CD4-positive, CD25-positive, alpha-beta regulatory T cell (primary cell): ENCODE data around the gene MEGF6. TPM values are rescaled to one million over a fixed set of nuclear protein-coding genes. Genes with fewer than 3 reads are reported as not detected.

Experiments
- ATAC-seq, 2 donors: fragments of 150-1000 bp; cut with Tn5 transposase; one replicate each; pipeline ENCODE4 v1.10.0; 2021; ENCODE audit warnings: low read depth in 2 of 2, moderate number of reproducible peaks in 2 of 2, moderate library complexity in 1 of 2
- DNase-seq, 3 donors: peaks; one replicate each; pipeline versions ENCODE4 v3.0.0 to v3.0.0-alpha.2; 2012 to 2022; ENCODE audit warnings: mixed read lengths in 1 of 3
- H3K27ac ChIP-seq: one replicate; pipeline ENCODE4 v1.7.0; 2013; ENCODE audit warnings: mild to moderate bottlenecking, low read length; ENCODE audit not compliant: insufficient read depth, poor library complexity, severe bottlenecking
- H3K27me3 ChIP-seq: one replicate; pipeline ENCODE4 v1.7.0; 2013; ENCODE audit warnings: low read length; ENCODE audit not compliant: control insufficient read depth, insufficient read depth
- H3K36me3 ChIP-seq: one replicate; pipeline ENCODE4 v1.7.0; 2013; ENCODE audit warnings: mild to moderate bottlenecking, low read length, moderate library complexity; ENCODE audit not compliant: control insufficient read depth, insufficient read depth
- H3K4me1 ChIP-seq: 2 replicates; pipeline ENCODE4 v1.7.0; 2013; ENCODE audit warnings: mild to moderate bottlenecking, low read length; ENCODE audit not compliant: insufficient read depth, control insufficient read depth, poor library complexity, severe bottlenecking
- H3K4me3 ChIP-seq: one replicate; pipeline ENCODE4 v1.7.0; 2013; ENCODE audit warnings: low read depth, mild to moderate bottlenecking, low read length, moderate library complexity
- H3K9me3 ChIP-seq, 2 experiments: 1 replicate in 1 of 2; 2 replicates in 1 of 2; pipeline ENCODE4 v1.7.0; 2013; ENCODE audit warnings: low read length in 2 of 2, mild to moderate bottlenecking in 1 of 2, moderate library complexity in 1 of 2; ENCODE audit not compliant: control insufficient read depth in 2 of 2
- H3K27ac Mint-ChIP-seq, 3 donors: one replicate each; pipeline ENCODE4 v1.8.0; 2020 to 2022; ENCODE audit warnings: mild to moderate bottlenecking in 3 of 3, mixed read lengths in 3 of 3, moderate library complexity in 2 of 3
- H3K27me3 Mint-ChIP-seq: one replicate; pipeline ENCODE4 v1.8.0; 2022; ENCODE audit warnings: mild to moderate bottlenecking, mixed read lengths
- H3K36me3 Mint-ChIP-seq: one replicate; pipeline ENCODE4 v1.8.0; 2020; ENCODE audit warnings: mixed read lengths
- H3K4me1 Mint-ChIP-seq, 4 donors: one replicate each; pipeline ENCODE4 v1.8.0; 2020 to 2022; ENCODE audit warnings: mixed read lengths in 4 of 4, mild to moderate bottlenecking in 1 of 4
- H3K4me3 Mint-ChIP-seq, 4 donors: one replicate each; pipeline ENCODE4 v1.8.0; 2020 to 2022; ENCODE audit warnings: mild to moderate bottlenecking in 4 of 4, mixed read lengths in 4 of 4, moderate library complexity in 3 of 4
- H3K9me3 Mint-ChIP-seq, 7 donors: one replicate each; pipeline ENCODE4 v1.8.0; 2020 to 2022; ENCODE audit warnings: mixed read lengths in 7 of 7, mild to moderate bottlenecking in 3 of 7, moderate library complexity in 2 of 7
- polyA plus RNA-seq, 4 donors: library from polyadenylated mRNA; unstranded; fragments of 300-500 nt; fragmentation: Illumina TruSeq; gene quantifications; one replicate each; pipeline ENCODE4 v1.2.3, GENCODE V29; 2021
- total RNA-seq: library from RNA; stranded (reverse); gene quantifications from one replicate; pipeline ENCODE4 v1.2.3, GENCODE V29; 2022

The MEGF6 gene
- total and polyA plus RNA-seq, 5 donors from 2014 or later: 4.7 to 123 (median 6.8) TPM

- no peaks in the 10 kb centered on the region for H3K36me3 ChIP-seq
- H3K36me3 Mint-ChIP-seq: no peaks in the 10 kb centered on the region
- no peaks in the 10 kb centered on the region for H3K27me3 Mint-ChIP-seq
- H3K9me3 Mint-ChIP-seq: no peaks in the 10 kb centered on the region
- no peak overlapping the region for H3K27ac Mint-ChIP-seq
- H3K4me1 Mint-ChIP-seq: peaks cover 0 to 40% (median 7%) of the 10 kb centered on the region in 4 donors
- no peak overlapping the region for H3K27ac ChIP-seq
- H3K9me3 ChIP-seq: no peaks in the 10 kb centered on the region
- H3K4me1 ChIP-seq: peaks cover 15% of the 10 kb centered on the region
- H3K4me3 ChIP-seq: no peak overlapping the region
- peak overlapping the region in 2 of 4 donors; percentile 11 to 61 for H3K4me3 Mint-ChIP-seq
- DNase-seq (no peak), ATAC-seq (no peak)
- H3K27me3 ChIP-seq: no peaks in the 10 kb centered on the region
Measured at GRCh38 chr1:3525551-3526482, 85.5 kb downstream of the MEGF6 start.

GRCh38 chr1:3524556-3525203 lies 86.6 kb downstream of the MEGF6 start:
- Histone ChIP-seq H3K9me3 (no peaks in the 10 kb centered on the region), H3K27me3 (no peaks in the 10 kb centered on the region), H3K36me3 (no peaks in the 10 kb centered on the region), H3K27ac (no peak overlapping the region), H3K4me3 (no peak overlapping the region), H3K4me1 (peaks cover 7% of the 10 kb centered on the region)
- H3K36me3 Mint-ChIP-seq: no peaks in the 10 kb centered on the region
- H3K9me3 Mint-ChIP-seq: no peaks in the 10 kb centered on the region
- H3K27me3 Mint-ChIP-seq: no peaks in the 10 kb centered on the region
- DNase-seq (no peak), ATAC-seq (no peak)
- H3K27ac Mint-ChIP-seq: no peak overlapping the region
- peaks cover 0 to 32% (median 7%) of the 10 kb centered on the region in 4 donors for H3K4me1 Mint-ChIP-seq
- no peak overlapping the region for H3K4me3 Mint-ChIP-seq

GRCh38 chr1:3523980-3524379 lies 87.3 kb downstream of the MEGF6 start:
- H3K36me3 ChIP-seq: no peaks in the 10 kb centered on the region
- no peaks in the 10 kb centered on the region for H3K9me3 Mint-ChIP-seq

GRCh38 chr1:3522564-3523265 lies 88.6 kb downstream of the MEGF6 start:
- H3K9me3 Mint-ChIP-seq: no peaks in the 10 kb centered on the region
- Histone ChIP-seq H3K4me1 (no peaks in the 10 kb centered on the region), H3K36me3 (no peaks in the 10 kb centered on the region), H3K27me3 (no peaks in the 10 kb centered on the region), H3K4me3 (no peak overlapping the region), H3K27ac (no peak overlapping the region), H3K9me3 (no peaks in the 10 kb centered on the region)
- peaks cover 0 to 16% (median 4%) of the 10 kb centered on the region in 4 donors for H3K4me1 Mint-ChIP-seq
- DNase-seq: no peak
- H3K4me3 Mint-ChIP-seq: no peak overlapping the region
- no peaks in the 10 kb centered on the region for H3K27me3 Mint-ChIP-seq
- ATAC-seq: no peak
- H3K27ac Mint-ChIP-seq: no peak overlapping the region
- no peaks in the 10 kb centered on the region for H3K36me3 Mint-ChIP-seq

More at GRCh38 chr1:3523980-3524379, 87.3 kb downstream of the MEGF6 start:
- peaks cover 0 to 25% (median 6%) of the 10 kb centered on the region in 4 donors for H3K4me1 Mint-ChIP-seq
- H3K27ac Mint-ChIP-seq: no peak overlapping the region
- ATAC-seq (no peak), DNase-seq (no peak)
- no peak overlapping the region for H3K4me3 Mint-ChIP-seq
- H3K27ac ChIP-seq: no peak overlapping the region
- H3K4me1 ChIP-seq: no peaks in the 10 kb centered on the region
- H3K36me3 Mint-ChIP-seq: no peaks in the 10 kb centered on the region
- H3K9me3 ChIP-seq: no peaks in the 10 kb centered on the region
- no peaks in the 10 kb centered on the region for H3K27me3 Mint-ChIP-seq
- no peak overlapping the region for H3K4me3 ChIP-seq
- H3K27me3 ChIP-seq: no peaks in the 10 kb centered on the region

- H3K27me3 ChIP-seq: no peaks in the 10 kb centered on the region
- ATAC-seq: no peak
- no peaks in the 10 kb centered on the region for H3K4me1 ChIP-seq
- Mint-ChIP-seq H3K27ac (no peak overlapping the region), H3K36me3 (no peaks in the 10 kb centered on the region), H3K27me3 (no peaks in the 10 kb centered on the region), H3K4me1 (peaks cover 0 to 13% (median 4%) of the 10 kb centered on the region in 4 donors), H3K9me3 (no peaks in the 10 kb centered on the region), H3K4me3 (no peak overlapping the region)
- no peaks in the 10 kb centered on the region for H3K9me3 ChIP-seq
- no peak overlapping the region for H3K4me3 ChIP-seq
- no peaks in the 10 kb centered on the region for H3K36me3 ChIP-seq
- H3K27ac ChIP-seq: no peak overlapping the region
- DNase-seq: no peak
Measured at GRCh38 chr1:3522112-3522511, 89.2 kb downstream of the MEGF6 start.

GRCh38 chr1:3521426-3521825 lies 89.9 kb downstream of the MEGF6 start:
- no peaks in the 10 kb centered on the region for H3K36me3 Mint-ChIP-seq
- no peak overlapping the region for H3K27ac Mint-ChIP-seq
- peaks cover 0 to 7% (median 4%) of the 10 kb centered on the region in 4 donors for H3K4me1 Mint-ChIP-seq
- no peaks in the 10 kb centered on the region for H3K9me3 Mint-ChIP-seq
- H3K27me3 ChIP-seq: no peaks in the 10 kb centered on the region
- H3K27ac ChIP-seq: no peak overlapping the region
- H3K9me3 ChIP-seq: no peaks in the 10 kb centered on the region
- no peak for ATAC-seq
- no peak for DNase-seq
- no peak overlapping the region for H3K4me3 ChIP-seq
- H3K27me3 Mint-ChIP-seq: no peaks in the 10 kb centered on the region
- no peaks in the 10 kb centered on the region for H3K4me1 ChIP-seq
- no peaks in the 10 kb centered on the region for H3K36me3 ChIP-seq
- H3K4me3 Mint-ChIP-seq: no peak overlapping the region

GRCh38 chr1:3520419-3521378 lies 90.6 kb downstream of the MEGF6 start:
- H3K36me3 Mint-ChIP-seq: no peaks in the 10 kb centered on the region
- Histone ChIP-seq H3K4me1 (no peaks in the 10 kb centered on the region), H3K36me3 (no peaks in the 10 kb centered on the region), H3K27ac (no peak overlapping the region), H3K27me3 (no peaks in the 10 kb centered on the region), H3K4me3 (no peak overlapping the region), H3K9me3 (no peaks in the 10 kb centered on the region)
- no peak overlapping the region for H3K4me3 Mint-ChIP-seq
- no peak for DNase-seq
- no peaks in the 10 kb centered on the region for H3K9me3 Mint-ChIP-seq
- H3K27ac Mint-ChIP-seq: no peak overlapping the region
- no peaks in the 10 kb centered on the region for H3K27me3 Mint-ChIP-seq
- H3K4me1 Mint-ChIP-seq: peaks cover 0 to 7% (median 3%) of the 10 kb centered on the region in 4 donors
- no peak for ATAC-seq
